GM23248 (cell line): ENCODE data around the gene LIPG. TPM values are rescaled to one million over a fixed set of nuclear protein-coding genes. Genes with fewer than 3 reads are reported as not detected.

Experiments used
- DNase-seq: peaks from one replicate; pipeline ENCODE4 v3.0.0-alpha.2; 2015
- H2AFZ ChIP-seq: fragments of 200-600 bp; sonication (generic); 2 replicates; pipeline ENCODE4 v1.6.1; 2016; ENCODE audit warnings: antibody characterized with exemption
- H3F3A ChIP-seq: fragments of 200-600 bp; sonication (generic); 2 replicates; pipeline ENCODE4 v1.6.1; 2016; ENCODE audit warnings: mild to moderate bottlenecking, antibody characterized with exemption, mixed run types; ENCODE audit not compliant: insufficient read depth
- H3K27ac ChIP-seq: fragments of 200-600 bp; sonication (generic); 2 replicates; pipeline ENCODE4 v1.5.1; 2016; ENCODE audit warnings: mild to moderate bottlenecking
- H3K27me3 ChIP-seq: fragments of 200-600 bp; sonication (generic); replicated peaks from 2 replicates; pipeline ENCODE4 v1.6.1; 2016; ENCODE audit warnings: mild to moderate bottlenecking; ENCODE audit not compliant: insufficient read depth
- H3K36me3 ChIP-seq: fragments of 200-600 bp; sonication (generic); 2 replicates; pipeline ENCODE4 v1.6.1; 2016; ENCODE audit warnings: low read depth, mild to moderate bottlenecking
- H3K4me1 ChIP-seq: fragments of 200-600 bp; sonication (generic); 2 replicates; pipeline ENCODE4 v1.6.1; 2016; ENCODE audit warnings: mild to moderate bottlenecking; ENCODE audit not compliant: insufficient read depth
- H3K4me2 ChIP-seq: fragments of 200-600 bp; sonication (generic); one replicate; pipeline ENCODE4 v1.6.1; 2016; ENCODE audit warnings: mild to moderate bottlenecking; ENCODE audit not compliant: unreplicated experiment
- H3K4me3 ChIP-seq: fragments of 200-600 bp; sonication (generic); 2 replicates; pipeline ENCODE4 v1.5.1; 2016; ENCODE audit warnings: mild to moderate bottlenecking
- H3K79me2 ChIP-seq: fragments of 200-600 bp; sonication (generic); 2 replicates; pipeline ENCODE4 v1.6.1; 2016; ENCODE audit warnings: mild to moderate bottlenecking; ENCODE audit not compliant: insufficient read depth
- H3K9ac ChIP-seq: fragments of 200-600 bp; sonication (generic); 2 replicates; pipeline ENCODE4 v1.6.1; 2016; ENCODE audit warnings: mild to moderate bottlenecking
- H3K9me2 ChIP-seq: fragments of 200-600 bp; sonication (generic); 2 replicates; pipeline ENCODE4 v1.6.1; 2016; ENCODE audit warnings: mixed run types, mild to moderate bottlenecking, moderate library complexity; ENCODE audit not compliant: insufficient read depth
- H3K9me3 ChIP-seq: fragments of 200-600 bp; sonication (generic); one replicate; pipeline ENCODE4 v1.6.1; 2017; ENCODE audit warnings: low read depth
- H4K20me1 ChIP-seq: fragments of 200-600 bp; sonication (generic); 2 replicates; pipeline ENCODE4 v1.6.0; 2016; ENCODE audit not compliant: insufficient read depth
- EZH2 ChIP-seq: fragments of 200-600 bp; sonication (generic); IDR thresholded peaks from 2 replicates; pipeline ENCODE4 v1.6.1; 2018; ENCODE audit warnings: antibody characterized with exemption, mild to moderate bottlenecking; ENCODE audit not compliant: insufficient read depth, poor library complexity, severe bottlenecking
- EZH2phosphoT487 ChIP-seq: fragments of 200-600 bp; sonication (generic); IDR thresholded peaks from 2 replicates; pipeline ENCODE4 v1.6.1; 2018; ENCODE audit warnings: antibody characterized with exemption, moderate library complexity, mild to moderate bottlenecking, low read depth; ENCODE audit not compliant: insufficient read depth
- WGBS, 2 experiments: methylation state at CpG; one replicate each; pipeline ENCODE4 v1.1.6; 2015 to 2017; ENCODE audit warnings: low lambda C conversion rate in 2 of 2, low coverage in 1 of 2; ENCODE audit errors: missing lambda C conversion rate in 2 of 2; 5-methylcytosine and 5-hydroxymethylcytosine counted together
- in situ Hi-C: fragments of 300-500 bp; cut with MboI; formaldehyde crosslinking; loops from 2 replicates; pipeline ENCODE4 v1.15.0; 2020
- polyA plus RNA-seq: library from polyadenylated mRNA; unstranded; fragments of >200 nt; fragmentation: Nextera tagmentation; extraction: Ambion mirVana; gene quantifications from 2 replicates; pipeline ENCODE4 v1.2.1, GENCODE V29; 2016
- total RNA-seq: library from RNA; depleted of rRNA; stranded (reverse); fragments of >200 nt; shearing (Covaris generic); gene quantifications from 2 replicates; pipeline ENCODE4 v1.2.3, GENCODE V29; 2014

LIPG gene
- total and polyA plus RNA-seq, 2 experiments from 2014 or later = 0.38 to 0.43 TPM

DNA sequence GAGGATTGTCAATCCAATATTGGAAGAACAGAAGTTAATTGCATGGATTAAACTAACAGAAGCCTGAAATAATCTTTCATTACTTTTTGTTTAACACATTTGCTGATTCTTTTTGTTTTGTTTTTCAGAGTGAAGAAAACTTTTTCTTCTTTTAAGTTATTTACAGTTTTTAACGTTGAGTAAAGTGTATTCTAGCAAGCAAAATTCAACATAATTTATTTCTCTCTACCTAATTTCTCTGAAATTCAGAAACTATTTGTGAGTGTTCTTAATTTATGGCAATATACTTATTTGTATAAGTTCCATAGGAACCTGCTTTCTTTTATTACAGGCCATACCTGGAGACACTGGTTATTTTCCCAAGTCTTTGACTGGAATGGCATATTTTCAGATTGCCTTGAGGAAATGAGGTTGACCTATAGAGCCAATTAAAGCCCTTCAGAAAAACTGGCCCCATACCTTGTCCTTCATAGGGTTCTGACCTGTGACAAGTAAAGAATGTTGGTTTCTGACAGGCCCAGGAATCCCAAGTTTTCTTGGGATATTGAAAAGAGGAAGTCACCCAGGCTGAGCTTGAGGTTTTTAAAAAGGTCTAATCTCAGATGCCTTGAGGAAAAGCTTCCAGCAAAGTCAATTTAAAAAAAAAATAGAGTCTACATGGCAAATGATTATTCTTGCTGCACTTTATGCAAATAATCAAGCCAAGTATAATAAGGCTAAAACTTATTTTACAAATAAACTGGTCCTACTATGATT lies 26.8 kb upstream of the LIPG start:
- H3K9ac ChIP-seq = no peak overlapping the region
- no peaks in the 10 kb centered on the region for H3K4me1 ChIP-seq
- H3K27me3 ChIP-seq = no peaks in the 10 kb centered on the region
- no peaks in the 10 kb centered on the region for H3K79me2 ChIP-seq
- H3K4me3 ChIP-seq = no peak overlapping the region
- no peaks in the 10 kb centered on the region for H3K9me3 ChIP-seq
- TF ChIP-seq EZH2phosphoT487 (no peak), EZH2 (no peak)
- H3K27ac ChIP-seq = no peak overlapping the region
- no peaks in the 10 kb centered on the region for H3K36me3 ChIP-seq
- no peaks in the 10 kb centered on the region for H3K9me2 ChIP-seq
- in situ Hi-C loops = no loop called here
- no peaks in the 10 kb centered on the region for H3F3A ChIP-seq
- no peak for DNase-seq
- H4K20me1 ChIP-seq = no peaks in the 10 kb centered on the region
- no peak overlapping the region for H3K4me2 ChIP-seq
- no peak overlapping the region for H2AFZ ChIP-seq
- 83% methylated on average over 1 of the region's 1 CpG for WGBS, 2 experiments

- Histone ChIP-seq H3K4me3 (no peak overlapping the region), H3K36me3 (no peaks in the 10 kb centered on the region), H3K9ac (no peak overlapping the region), H3K79me2 (no peaks in the 10 kb centered on the region), H3K27ac (no peak overlapping the region), H3K4me2 (no peak overlapping the region), H3K27me3 (0 out of 2 replicates have a peak, but pooled peaks cover 3% of the 10 kb centered on the region), H3K4me1 (no peaks in the 10 kb centered on the region), H4K20me1 (no peaks in the 10 kb centered on the region), H3K9me2 (no peaks in the 10 kb centered on the region), H2AFZ (0 out of 2 replicates have a peak overlapping the region, but pooled peaks have one; percentile 19), H3F3A (no peaks in the 10 kb centered on the region), H3K9me3 (no peaks in the 10 kb centered on the region)
- 47 to 54% methylated on average over 6 of the region's 6 CpGs for WGBS, 2 experiments
- in situ Hi-C loops = no loop called here
- DNase-seq = no peak
- TF ChIP-seq EZH2 (no peak), EZH2phosphoT487 (no peak)
These were observed 24.5 kb upstream of the LIPG start for GRCh38 chr18:49537232-49537896.

- TF ChIP-seq EZH2 (no peak), EZH2phosphoT487 (no peak)
- H3K9ac ChIP-seq = no peak overlapping the region
- no peaks in the 10 kb centered on the region for H3K9me2 ChIP-seq
- no peak overlapping the region for H2AFZ ChIP-seq
- H3K4me3 ChIP-seq = no peak overlapping the region
- H3K27ac ChIP-seq = no peak overlapping the region
- no peak for DNase-seq
- no peaks in the 10 kb centered on the region for H3K79me2 ChIP-seq
- H3K36me3 ChIP-seq = no peaks in the 10 kb centered on the region
- no peaks in the 10 kb centered on the region for H3K9me3 ChIP-seq
- H3F3A ChIP-seq = peaks cover 5% of the 10 kb centered on the region
- WGBS, 2 experiments = 66 to 67% methylated on average over 5 of the region's 5 CpGs
- H3K27me3 ChIP-seq = 0 out of 2 replicates have a peak, but pooled peaks cover 3% of the 10 kb centered on the region
- in situ Hi-C loops = no loop called here
- H4K20me1 ChIP-seq = no peaks in the 10 kb centered on the region
- peaks cover 13% of the 10 kb centered on the region for H3K4me1 ChIP-seq
- no peak overlapping the region for H3K4me2 ChIP-seq
These were observed 17.5 kb upstream of the LIPG start for GRCh38 chr18:49544362-49544761.

DNA sequence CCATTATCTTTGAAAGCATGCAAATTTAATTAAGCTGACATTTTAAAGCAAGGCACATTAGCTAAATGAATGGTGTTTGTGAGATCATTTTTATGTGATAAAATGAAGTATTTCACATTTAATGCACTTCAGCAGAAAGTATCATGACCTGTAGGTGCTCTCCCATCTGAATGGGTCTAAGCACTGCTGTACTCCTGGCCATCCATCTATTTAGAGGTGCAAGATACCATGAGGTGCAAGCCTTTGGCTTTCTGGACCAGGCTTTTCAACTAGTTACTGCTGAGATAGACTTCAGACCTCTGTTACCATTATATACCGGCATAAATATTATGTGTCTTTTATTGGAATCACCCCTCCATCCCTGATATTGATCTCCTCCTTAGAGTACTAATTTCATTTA lies 15.6 kb upstream of the LIPG start:
- Histone ChIP-seq H3F3A (peaks cover 5% of the 10 kb centered on the region), H3K9me3 (no peaks in the 10 kb centered on the region), H4K20me1 (no peaks in the 10 kb centered on the region), H3K9ac (no peak overlapping the region), H3K4me1 (peaks cover 13% of the 10 kb centered on the region), H3K27me3 (0 out of 2 replicates have a peak, but pooled peaks cover 3% of the 10 kb centered on the region), H2AFZ (no peak overlapping the region), H3K4me2 (no peak overlapping the region), H3K4me3 (no peak overlapping the region), H3K79me2 (no peaks in the 10 kb centered on the region), H3K27ac (no peak overlapping the region), H3K9me2 (no peaks in the 10 kb centered on the region), H3K36me3 (no peaks in the 10 kb centered on the region)
- no peak for TF ChIP-seq EZH2phosphoT487
- no peak for TF ChIP-seq EZH2
- 48 to 72% methylated on average over 1 of the region's 1 CpG for WGBS, 2 experiments
- in situ Hi-C loops = no loop called here
- DNase-seq = no peak
